K562 (cell line): ENCODE measurements around the gene G6PC3. TPM values are rescaled to one million over a fixed set of nuclear protein-coding genes. Genes with fewer than 3 reads are reported as not detected.

Experiments
- ATAC-seq: fragments of 200-7000 bp; cut with Tn5 transposase; 3 replicates; pipeline ENCODE4 v1.9.1; 2020; ENCODE audit warnings: moderate library complexity
- BruUV-seq: library from RNA; stranded (reverse); fragments of 400-500 nt; replicated peaks from 2 replicates; lab custom pipeline; 2021; lab: Mats Ljungman, UMichigan
- CTCF ChIA-PET: fragments of 300-600 bp; formaldehyde crosslinking; extraction: SDS; loops from one replicate; lab custom pipeline; 2021; ENCODE audit warnings: low intra/inter-chr PET ratio; lab: Yijun Ruan, JAX
- POLR2A ChIA-PET: fragments of 300-600, 350-650 bp; sonication (Branson Sonifier 250); formaldehyde crosslinking; extraction: SDS; loops from one replicate; lab custom pipeline; 2021; ENCODE audit warnings: antibody characterized with exemption, inconsistent platforms; lab: Yijun Ruan, JAX
- DNase-seq, 4 experiments: peaks; one replicate each; pipeline versions ENCODE4 v3.0.0 to v3.0.0-alpha.2; 2011 to 2018; ENCODE audit warnings: low spot score in 3 of 4, mixed read lengths in 3 of 4; ENCODE audit errors: extremely low read depth in 1 of 4
- FAIRE-seq: peaks from 2 replicates; lab custom pipeline; 2011; peaks lifted over from hg19 to GRCh38; lab: Jason Lieb, UNC
- H2AFZ ChIP-seq: 2 replicates; pipeline ENCODE4 v1.6.0; 2011; ENCODE audit warnings: low read depth, low read length, control low read depth, inconsistent platforms
- H3K27ac ChIP-seq: fragments of 200-600 bp; 3 replicates; pipeline ENCODE4 v1.8.0; 2011; ENCODE audit warnings: low read depth, mild to moderate bottlenecking, control low read depth, inconsistent platforms, low read length, moderate library complexity, mixed read lengths; ENCODE audit errors: extremely low read depth
- H3K27me3 ChIP-seq, 2 experiments: fragments of 300-600 bp in 1 of 2; 2 replicates in 1 of 2; 3 replicates in 1 of 2; pipeline versions ENCODE4 v1.6.0 to v1.8.0; 2011; ENCODE audit warnings: inconsistent platforms in 2 of 2, low read length in 2 of 2, mild to moderate bottlenecking in 1 of 2, mixed read lengths in 1 of 2, moderate library complexity in 1 of 2; ENCODE audit not compliant: control insufficient read depth in 2 of 2, insufficient read depth in 2 of 2
- H3K36me3 ChIP-seq: fragments of 300-600 bp; 3 replicates; pipeline ENCODE4 v1.8.0; 2011; ENCODE audit warnings: mild to moderate bottlenecking, low read length, inconsistent platforms; ENCODE audit not compliant: control insufficient read depth, insufficient read depth
- H3K4me1 ChIP-seq, 2 experiments: fragments of 200-600 bp in 1 of 2; replicated peaks in 1 of 2; 2 replicates in 1 of 2; 3 replicates in 1 of 2; pipeline versions ENCODE4 v1.5.1 to v1.8.0; 2011; ENCODE audit warnings: inconsistent platforms in 2 of 2, low read length in 2 of 2, mild to moderate bottlenecking in 1 of 2, mixed read lengths in 1 of 2, moderate library complexity in 1 of 2; ENCODE audit not compliant: control insufficient read depth in 2 of 2, insufficient read depth in 2 of 2
- H3K4me2 ChIP-seq: 2 replicates; pipeline ENCODE4 v1.6.1; 2011; ENCODE audit warnings: low read length, control low read depth, inconsistent platforms, mixed read lengths; ENCODE audit not compliant: insufficient read depth
- H3K4me3 ChIP-seq: fragments of 200-600 bp; sonication (generic), shearing (Covaris generic); 2 replicates; pipeline ENCODE4 v1.5.1; 2016; ENCODE audit warnings: control low read depth, inconsistent platforms
- H3K79me2 ChIP-seq: fragments of 200-600 bp; 3 replicates; pipeline ENCODE4 v1.8.0; 2011; ENCODE audit warnings: low read length, inconsistent platforms; ENCODE audit not compliant: control insufficient read depth, insufficient read depth
- H3K9ac ChIP-seq, 2 experiments: 2 replicates each; pipeline versions ENCODE4 v1.6.0 to v1.6.1; 2011; ENCODE audit warnings: low read depth in 2 of 2, low read length in 2 of 2, control low read depth in 1 of 2, inconsistent platforms in 1 of 2, mild to moderate bottlenecking in 1 of 2, mixed read lengths in 1 of 2; ENCODE audit not compliant: insufficient read depth in 1 of 2
- H3K9me1 ChIP-seq: one replicate; pipeline ENCODE4 v1.6.0; 2011; ENCODE audit warnings: inconsistent platforms, mild to moderate bottlenecking, low read length, moderate library complexity; ENCODE audit not compliant: control insufficient read depth, insufficient read depth
- H3K9me3 ChIP-seq: replicated peaks from 2 replicates; pipeline ENCODE4 v1.5.1; 2011; ENCODE audit warnings: low read depth, low read length, inconsistent platforms; ENCODE audit not compliant: control insufficient read depth, insufficient read depth
- H4K20me1 ChIP-seq: replicated peaks from 2 replicates; pipeline ENCODE4 v1.6.1; 2011; ENCODE audit warnings: low read length, inconsistent platforms, mixed read lengths; ENCODE audit not compliant: control insufficient read depth, insufficient read depth
- ARID1B ChIP-seq: fragments of 450-650 bp; IDR thresholded peaks from 2 replicates; pipeline ENCODE4 v1.6.1; 2016; ENCODE audit warnings: antibody characterized with exemption, mild to moderate bottlenecking, inconsistent platforms
- ESRRA ChIP-seq: fragments of 450-650 bp; IDR thresholded peaks from 2 replicates; pipeline ENCODE4 v1.6.1; 2014; ENCODE audit warnings: low read depth, mild to moderate bottlenecking, moderate library complexity, borderline replicate concordance
- GABPB1 ChIP-seq: sonication (generic); formaldehyde crosslinking; IDR thresholded peaks from 2 replicates; pipeline ENCODE4 v1.8.0; 2022; ENCODE audit warnings: mild to moderate bottlenecking, missing genetic modification reagents
- JUND ChIP-seq, 2 experiments: IDR thresholded peaks; 2 replicates in 1 of 2; 3 replicates in 1 of 2; pipeline ENCODE4 v1.6.1; 2011; ENCODE audit warnings: borderline replicate concordance in 2 of 2, low read depth in 2 of 2, low read length in 2 of 2, improper control_type of control experiment in 1 of 2, missing biosample characterization in 1 of 2, missing genetic modification characterization in 1 of 2, missing genetic modification reagents in 1 of 2
- LCOR ChIP-seq: sonication (generic); formaldehyde crosslinking; IDR thresholded peaks from 2 replicates; pipeline ENCODE4 v1.8.0; 2022; ENCODE audit warnings: mild to moderate bottlenecking, missing genetic modification reagents
- NFIC ChIP-seq: fragments of 450-650 bp; IDR thresholded peaks from 2 replicates; pipeline ENCODE4 v1.6.1; 2017; ENCODE audit warnings: mild to moderate bottlenecking, inconsistent platforms
- POLR2H ChIP-seq: IDR thresholded peaks from 2 replicates; pipeline ENCODE4 v1.6.1; 2016; ENCODE audit warnings: missing genetic modification characterization, low read depth, mild to moderate bottlenecking, control low read depth, missing compliant biosample characterization, moderate library complexity
- YY1 ChIP-seq, 3 experiments: IDR thresholded peaks; 2 replicates each; pipeline ENCODE4 v1.6.1; 2011; ENCODE audit warnings: low read length in 2 of 3, mild to moderate bottlenecking in 2 of 3, moderate library complexity in 2 of 3, borderline replicate concordance in 1 of 3, control low read depth in 1 of 3, low read depth in 1 of 3; ENCODE audit not compliant: insufficient read depth in 3 of 3, insufficient replicate concordance in 2 of 3, control insufficient read depth in 1 of 3, insufficient read length in 1 of 3; ENCODE audit errors: extremely low read depth in 1 of 3
- ZNF197 ChIP-seq: fragments of 200-800 bp; sonication (Bioruptor generic); IDR thresholded peaks from 2 replicates; pipeline ENCODE4 v1.6.1; 2016; ENCODE audit warnings: low read depth, missing genetic modification characterization, missing compliant biosample characterization
- ZNF253 ChIP-seq: fragments of 250-450 bp; sonication (Bioruptor Pico); conservative IDR thresholded peaks from 2 replicates; pipeline ENCODE4 v1.6.1; 2021; ENCODE audit warnings: mild to moderate bottlenecking
- ZNF586 ChIP-seq: fragments of 450-650 bp; formaldehyde crosslinking; conservative IDR thresholded peaks from 2 replicates; pipeline ENCODE4 v1.4.0; 2020; ENCODE audit warnings: mild to moderate bottlenecking, moderate library complexity
- WGBS: fragments of 100-300 bp; shearing (Covaris generic); methylation state at CpG from one replicate; pipeline ENCODE4 v1.1.6; 2016; ENCODE audit warnings: low coverage, mixed read lengths; ENCODE audit not compliant: insufficient coverage; ENCODE audit errors: missing lambda C conversion rate; 5-methylcytosine and 5-hydroxymethylcytosine counted together
- in situ Hi-C: fragments of 300-500 bp; cut with MboI; formaldehyde crosslinking; loops from 4 replicates; pipeline ENCODE4 v1.15.0; 2018; ENCODE audit warnings: inconsistent platforms, mixed read lengths
- intact Hi-C: fragments of 100-400 bp; cut with micrococcal nuclease; formaldehyde crosslinking; loops from 2 replicates; pipeline ENCODE4 v1.14.2; 2022
- polyA plus RNA-seq, 8 experiments: library from polyadenylated mRNA; depleted of rRNA in 4 of 8; stranded (reverse) in 5 of 8; unstranded in 3 of 8; fragments of >200 nt; fragmentation: Nextera tagmentation in 2 of 8; fragmentation: Illumina TruSeq in 1 of 8; extraction: Ambion mirVana in 2 of 8; extraction: Trizol in 1 of 8; gene quantifications; 2 replicates each; pipeline versions ENCODE4 v1.2.1 to v1.2.3, GENCODE V29; 2011 to 2014; ENCODE audit warnings: inconsistent platforms in 1 of 8, missing spikeins in 1 of 8
- total RNA-seq, 7 experiments: library from RNA; depleted of rRNA in 6 of 7; stranded (reverse); fragments of >200 nt in 6 of 7; fragmentation: Illumina TruSeq in 2 of 7; extraction: Trizol in 2 of 7; gene quantifications; 2 replicates each; pipeline versions ENCODE4 v1.2.1 to v1.2.3, GENCODE V29; 2011 to 2021; ENCODE audit warnings: low replicate concordance in 1 of 7
- TF ChIP-seq, protein P1 (sequence below): IDR thresholded peaks from 2 replicates; pipeline ENCODE4 v1.6.1; 2014; ENCODE audit warnings: antibody characterized with exemption
- TF ChIP-seq, protein P2 (sequence below): sonication (generic); formaldehyde crosslinking; IDR thresholded peaks from 2 replicates; pipeline ENCODE4 v1.8.0; 2022; ENCODE audit warnings: mild to moderate bottlenecking, missing genetic modification reagents

The G6PC3 gene
- total and polyA plus RNA-seq, 9 of the 15 experiments (the other 6 are each of a cell fraction or from before 2014, with no cell fraction given) = 10.4 to 57.8 (median 31.1) TPM

DNA sequence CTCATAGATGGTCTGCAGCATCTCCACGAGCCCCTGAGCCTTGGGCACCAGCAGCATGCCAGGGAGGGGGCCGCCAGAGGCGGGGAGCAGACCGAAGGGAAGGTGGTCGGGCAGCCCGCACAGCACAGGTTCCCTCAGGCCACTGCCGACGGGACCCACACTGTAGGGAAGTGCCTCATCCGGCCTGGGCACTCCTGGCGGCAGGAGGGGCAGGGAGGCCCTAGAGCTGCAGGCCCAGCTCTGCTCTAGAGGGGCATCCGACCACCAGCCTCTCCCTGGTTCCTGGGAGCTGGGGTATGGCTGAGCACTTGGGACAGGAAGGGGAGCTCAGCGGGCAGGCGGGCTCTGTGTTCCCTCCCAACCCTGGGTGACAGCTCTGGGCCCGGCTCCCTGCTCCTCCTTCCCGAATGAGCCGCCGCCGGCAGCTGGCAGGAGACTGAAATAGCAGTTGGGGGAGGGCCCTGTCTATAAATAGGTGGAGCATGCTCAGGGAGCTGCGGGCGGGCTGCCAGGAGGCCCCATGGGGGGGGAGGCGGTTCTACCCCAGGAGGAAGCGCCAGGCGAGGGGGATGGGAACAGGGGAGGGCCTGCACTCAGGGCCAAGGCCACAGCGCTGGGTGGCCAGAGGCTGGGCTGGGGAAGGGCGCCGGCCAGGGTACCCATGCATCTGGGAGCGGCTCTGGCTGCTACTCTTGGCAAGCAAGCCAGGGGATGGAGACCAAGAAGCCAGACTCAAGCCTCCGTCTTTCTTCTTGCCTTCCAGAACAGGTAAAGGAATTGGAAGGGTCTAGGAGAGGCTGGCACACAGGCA lies 40.5 kb downstream of the G6PC3 start (continued):
- no peak for TF ChIP-seq POLR2H (tag)
- TF ChIP-seq JUND (IDR thresholded peaks at IDR 0.05; ENCODE audit: borderline replicate concordance, low read depth, low read length) = 0 out of 2 replicates have a peak, but pooled peaks have one; percentile 7
- TF ChIP-seq JUND (tag; IDR thresholded peaks at IDR 0.05; ENCODE audit: borderline replicate concordance, low read depth, low read length) = peak; percentile 11; the same call in 1 of the 3 replicates
- no peak for TF ChIP-seq ZNF197 (CRISPR knock-in tag)
- TF ChIP-seq, protein P1, sequence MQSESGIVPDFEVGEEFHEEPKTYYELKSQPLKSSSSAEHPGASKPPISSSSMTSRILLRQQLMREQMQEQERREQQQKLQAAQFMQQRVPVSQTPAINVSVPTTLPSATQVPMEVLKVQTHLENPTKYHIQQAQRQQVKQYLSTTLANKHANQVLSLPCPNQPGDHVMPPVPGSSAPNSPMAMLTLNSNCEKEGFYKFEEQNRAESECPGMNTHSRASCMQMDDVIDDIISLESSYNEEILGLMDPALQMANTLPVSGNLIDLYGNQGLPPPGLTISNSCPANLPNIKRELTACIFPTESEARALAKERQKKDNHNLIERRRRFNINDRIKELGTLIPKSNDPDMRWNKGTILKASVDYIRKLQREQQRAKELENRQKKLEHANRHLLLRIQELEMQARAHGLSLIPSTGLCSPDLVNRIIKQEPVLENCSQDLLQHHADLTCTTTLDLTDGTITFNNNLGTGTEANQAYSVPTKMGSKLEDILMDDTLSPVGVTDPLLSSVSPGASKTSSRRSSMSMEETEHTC = no peak
- TF ChIP-seq, all 486 proteins: peak for 69

DNA sequence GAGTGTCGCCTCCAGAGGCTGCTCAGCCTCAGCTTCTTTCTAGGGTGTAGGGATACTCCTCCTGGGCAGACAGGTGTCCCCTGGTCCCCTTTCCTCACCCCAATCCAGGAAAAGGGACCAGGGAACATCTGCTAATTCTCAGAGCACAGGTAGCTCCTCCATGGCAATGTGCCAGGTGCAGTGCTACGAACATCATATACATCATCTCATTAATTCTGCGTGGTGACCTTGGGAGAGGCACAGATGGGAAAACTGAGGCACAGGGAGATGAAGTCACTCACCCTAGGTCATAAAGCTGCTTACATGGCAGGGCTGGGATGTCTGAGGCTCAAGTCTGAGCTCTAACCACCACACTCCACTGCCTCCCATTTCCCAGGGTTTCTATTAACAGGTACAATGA lies 41.2 kb downstream of the G6PC3 start:
- no TSS peak for BruUV-seq
- in situ Hi-C loops (no loop called here), intact Hi-C loops (no loop called here)
- Histone ChIP-seq H3K79me2 (peaks cover 5% of the 10 kb centered on the region; the same call in 1 of the 3 replicates), H3K27me3 (no peaks in the 10 kb centered on the region), H3K9me1 (peaks cover 10% of the 10 kb centered on the region), H3K9me3 (no peaks in the 10 kb centered on the region), H3K27ac (peak overlapping the region; percentile 46; the same call in 2 of the 3 replicates), H3K4me3 (no peak overlapping the region), H4K20me1 (peaks cover 8% of the 10 kb centered on the region; the same call in 1 of the 2 replicates), H2AFZ (no peak overlapping the region), H3K36me3 (no peaks in the 10 kb centered on the region; the same call in 2 of the 3 replicates), H3K4me1 (peaks cover 38 to 66% of the 10 kb centered on the region in 2 experiments), H3K4me2 (no peak overlapping the region), H3K9ac (peak overlapping the region; percentile 28 to 61; a peak in 1 of 4 replicates)
- FAIRE-seq = no peak
- TF ChIP-seq YY1 (IDR thresholded peaks at IDR 0.05; ENCODE audit: borderline replicate concordance in 1 of 3, control insufficient read depth in 1 of 3, extremely low read depth in 1 of 3, insufficient read depth in 3 of 3, insufficient read length in 1 of 3, insufficient replicate concordance in 2 of 3, low read depth in 1 of 3, low read length in 2 of 3) (peak in 1 of 3 experiments; percentile 1), ZNF253 (no peak), ARID1B (no peak), LCOR (CRISPR knock-in tag) (no peak), NFIC (peak; percentile 83), ESRRA (peak; percentile 44), ZNF586 (CRISPR knock-in tag) (no peak), GABPB1 (CRISPR knock-in tag) (no peak)
- TF ChIP-seq, protein P2, sequence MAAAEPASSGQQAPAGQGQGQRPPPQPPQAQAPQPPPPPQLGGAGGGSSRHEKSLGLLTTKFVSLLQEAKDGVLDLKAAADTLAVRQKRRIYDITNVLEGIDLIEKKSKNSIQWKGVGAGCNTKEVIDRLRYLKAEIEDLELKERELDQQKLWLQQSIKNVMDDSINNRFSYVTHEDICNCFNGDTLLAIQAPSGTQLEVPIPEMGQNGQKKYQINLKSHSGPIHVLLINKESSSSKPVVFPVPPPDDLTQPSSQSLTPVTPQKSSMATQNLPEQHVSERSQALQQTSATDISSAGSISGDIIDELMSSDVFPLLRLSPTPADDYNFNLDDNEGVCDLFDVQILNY = no peak
- CTCF ChIA-PET = no interaction called here
- POLR2A ChIA-PET = interaction anchor here (0.7 to 5.8 kb wide), 7 partner anchors 9 to 86 kb away, joined by 3 to 49 read pairs (median 10); partner anchors contain the start of gene HDAC5
- DNase-seq = no peak
- no peak for ATAC-seq
- 55% methylated on average over 3 of the region's 3 CpGs for WGBS
